Natural killer cell (primary cell): ENCODE data around the gene RRP1. TPM values are rescaled to one million over a fixed set of nuclear protein-coding genes. Genes with fewer than 3 reads are reported as not detected.

Source experiments
- ATAC-seq, 3 donors: fragments of 150-1000 bp in 2 of 3; fragments of 200-7000 bp in 1 of 3; cut with Tn5 transposase; 1 replicate in 1 of 3; 2 replicates in 2 of 3; pipeline ENCODE4 v1.10.0; 2021; ENCODE audit warnings: mild to moderate bottlenecking in 2 of 3, moderate library complexity in 2 of 3
- DNase-seq, 2 donors: peaks; one replicate each; pipeline versions ENCODE4 v3.0.0 to v3.0.0-alpha.2; 2013 to 2021; ENCODE audit warnings: mixed read lengths in 1 of 2
- H3K27ac ChIP-seq: one replicate; pipeline ENCODE4 v1.5.1; 2013; ENCODE audit warnings: mild to moderate bottlenecking, low read length
- H3K27me3 ChIP-seq: one replicate; pipeline ENCODE4 v1.6.1; 2013; ENCODE audit warnings: low read length; ENCODE audit not compliant: control insufficient read depth, insufficient read depth
- H3K36me3 ChIP-seq: one replicate; pipeline ENCODE4 v1.6.1; 2013; ENCODE audit warnings: low read length; ENCODE audit not compliant: control insufficient read depth, insufficient read depth
- H3K4me1 ChIP-seq: one replicate; pipeline ENCODE4 v1.6.1; 2013; ENCODE audit warnings: low read length; ENCODE audit not compliant: control insufficient read depth, insufficient read depth
- H3K4me3 ChIP-seq: one replicate; pipeline ENCODE4 v1.5.1; 2013; ENCODE audit warnings: low read length
- H3K9me3 ChIP-seq: one replicate; pipeline ENCODE4 v1.6.1; 2013; ENCODE audit warnings: low read length; ENCODE audit not compliant: control insufficient read depth, insufficient read depth
- H3K27ac Mint-ChIP-seq, 2 donors: one replicate each; pipeline ENCODE4 v1.8.0; 2022; ENCODE audit warnings: mild to moderate bottlenecking in 2 of 2, mixed read lengths in 2 of 2, moderate library complexity in 1 of 2
- H3K27me3 Mint-ChIP-seq, 2 donors: one replicate each; pipeline ENCODE4 v1.8.0; 2022; ENCODE audit warnings: low read depth in 2 of 2, mixed read lengths in 2 of 2
- H3K36me3 Mint-ChIP-seq: one replicate; pipeline ENCODE4 v1.8.0; 2022; ENCODE audit warnings: mixed read lengths
- H3K4me1 Mint-ChIP-seq, 2 donors: one replicate each; pipeline ENCODE4 v1.8.0; 2022; ENCODE audit warnings: mixed read lengths in 2 of 2
- H3K4me3 Mint-ChIP-seq: one replicate; pipeline ENCODE4 v1.8.0; 2022; ENCODE audit warnings: mild to moderate bottlenecking, moderate library complexity, mixed read lengths
- H3K9me3 Mint-ChIP-seq, 2 donors: one replicate each; pipeline ENCODE4 v1.8.0; 2022; ENCODE audit warnings: mixed read lengths in 2 of 2
- WGBS: methylation state at CpG from one replicate; pipeline ENCODE4 v1.1.7; 2013; ENCODE audit warnings: missing lambda C conversion rate; ENCODE audit not compliant: insufficient coverage; 5-methylcytosine and 5-hydroxymethylcytosine counted together
- intact Hi-C: fragments of 100-400 bp; cut with micrococcal nuclease; formaldehyde crosslinking; loops from one replicate; pipeline ENCODE4 v1.14.2; 2022
- total RNA-seq, 4 donors: library from RNA; stranded (reverse); fragments of 120-200 nt in 1 of 4; gene quantifications; one replicate each; pipeline versions ENCODE4 v1.2.3 to v1.2.4, GENCODE V29; 2013 to 2022
- TF ChIP-seq, protein P1 (sequence below): fragments of 200-600 bp; IDR thresholded peaks from one replicate; pipeline ENCODE4 v1.8.0; 2022; ENCODE audit warnings: antibody characterized with exemption

RRP1 gene
- total RNA-seq, 3 donors from 2014 or later (not counting 1 experiment from before 2014, with no cell fraction given) = 15.7 to 24.6 (median 23.7) TPM

GRCh38 chr21:43786807-43787440, 2.5 kb upstream of the RRP1 start:
- Mint-ChIP-seq H3K9me3 (no peaks in the 10 kb centered on the region), H3K27me3 (no peaks in the 10 kb centered on the region), H3K4me1 (peaks cover 6 to 12% of the 10 kb centered on the region in 2 donors), H3K4me3 (no peak overlapping the region), H3K27ac (no peak overlapping the region), H3K36me3 (no peaks in the 10 kb centered on the region)
- Histone ChIP-seq H3K9me3 (no peaks in the 10 kb centered on the region), H3K27ac (no peak overlapping the region), H3K36me3 (peaks cover 2% of the 10 kb centered on the region), H3K27me3 (no peaks in the 10 kb centered on the region), H3K4me1 (peaks cover 19% of the 10 kb centered on the region), H3K4me3 (no peak overlapping the region)
- ATAC-seq = no peak
- TF ChIP-seq, protein P1, sequence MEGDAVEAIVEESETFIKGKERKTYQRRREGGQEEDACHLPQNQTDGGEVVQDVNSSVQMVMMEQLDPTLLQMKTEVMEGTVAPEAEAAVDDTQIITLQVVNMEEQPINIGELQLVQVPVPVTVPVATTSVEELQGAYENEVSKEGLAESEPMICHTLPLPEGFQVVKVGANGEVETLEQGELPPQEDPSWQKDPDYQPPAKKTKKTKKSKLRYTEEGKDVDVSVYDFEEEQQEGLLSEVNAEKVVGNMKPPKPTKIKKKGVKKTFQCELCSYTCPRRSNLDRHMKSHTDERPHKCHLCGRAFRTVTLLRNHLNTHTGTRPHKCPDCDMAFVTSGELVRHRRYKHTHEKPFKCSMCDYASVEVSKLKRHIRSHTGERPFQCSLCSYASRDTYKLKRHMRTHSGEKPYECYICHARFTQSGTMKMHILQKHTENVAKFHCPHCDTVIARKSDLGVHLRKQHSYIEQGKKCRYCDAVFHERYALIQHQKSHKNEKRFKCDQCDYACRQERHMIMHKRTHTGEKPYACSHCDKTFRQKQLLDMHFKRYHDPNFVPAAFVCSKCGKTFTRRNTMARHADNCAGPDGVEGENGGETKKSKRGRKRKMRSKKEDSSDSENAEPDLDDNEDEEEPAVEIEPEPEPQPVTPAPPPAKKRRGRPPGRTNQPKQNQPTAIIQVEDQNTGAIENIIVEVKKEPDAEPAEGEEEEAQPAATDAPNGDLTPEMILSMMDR = no peak
- no peak for DNase-seq
- 91% methylated on average over 38 of the region's 38 CpGs for WGBS
- intact Hi-C loops = no loop called here

DNA sequence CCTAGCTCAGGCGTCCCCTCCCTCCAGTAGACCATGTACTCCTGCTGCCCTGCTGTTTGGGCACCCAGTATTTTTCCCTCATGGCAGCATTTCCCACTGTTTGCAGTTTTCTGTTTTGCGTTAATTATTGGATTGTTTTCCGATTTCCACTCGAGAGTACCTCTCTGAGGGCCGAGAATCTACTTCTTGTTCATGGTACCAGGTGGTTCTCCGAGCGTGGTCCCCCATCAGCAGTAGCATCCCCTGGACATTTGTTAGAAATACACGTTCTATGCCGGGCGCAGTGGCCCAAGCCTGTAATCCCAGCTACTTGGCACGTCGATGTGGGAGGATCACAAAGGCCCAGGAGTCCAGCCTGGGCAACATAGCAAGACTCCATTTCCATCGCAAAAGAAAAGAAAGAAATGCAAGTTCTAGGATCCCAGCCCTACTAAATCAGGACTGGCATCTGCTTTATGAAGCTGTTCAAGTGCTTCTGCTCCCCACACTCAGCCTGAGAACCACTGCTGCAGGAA, 690 bp downstream of the RRP1 start:
- H3K36me3 Mint-ChIP-seq = no peaks in the 10 kb centered on the region
- H3K4me3 ChIP-seq = peak overlapping the region; percentile 95
- H3K27ac Mint-ChIP-seq = peak overlapping the region; percentile 73 to 88
- H3K27me3 ChIP-seq = no peaks in the 10 kb centered on the region
- H3K27ac ChIP-seq = no peak overlapping the region
- H3K9me3 ChIP-seq = no peaks in the 10 kb centered on the region
- H3K4me1 ChIP-seq = peaks cover 19% of the 10 kb centered on the region
- peaks cover 6 to 19% of the 10 kb centered on the region in 2 donors for H3K4me1 Mint-ChIP-seq
- H3K4me3 Mint-ChIP-seq = peak overlapping the region; percentile 93
- 25% methylated on average over 13 of the region's 13 CpGs for WGBS
- H3K27me3 Mint-ChIP-seq = no peaks in the 10 kb centered on the region
- peaks cover 30% of the 10 kb centered on the region for H3K36me3 ChIP-seq
- no peaks in the 10 kb centered on the region for H3K9me3 Mint-ChIP-seq
- ATAC-seq (no peak), DNase-seq (no peak)
- TF ChIP-seq, protein P1 = no peak
- intact Hi-C loops = no loop called here

DNA sequence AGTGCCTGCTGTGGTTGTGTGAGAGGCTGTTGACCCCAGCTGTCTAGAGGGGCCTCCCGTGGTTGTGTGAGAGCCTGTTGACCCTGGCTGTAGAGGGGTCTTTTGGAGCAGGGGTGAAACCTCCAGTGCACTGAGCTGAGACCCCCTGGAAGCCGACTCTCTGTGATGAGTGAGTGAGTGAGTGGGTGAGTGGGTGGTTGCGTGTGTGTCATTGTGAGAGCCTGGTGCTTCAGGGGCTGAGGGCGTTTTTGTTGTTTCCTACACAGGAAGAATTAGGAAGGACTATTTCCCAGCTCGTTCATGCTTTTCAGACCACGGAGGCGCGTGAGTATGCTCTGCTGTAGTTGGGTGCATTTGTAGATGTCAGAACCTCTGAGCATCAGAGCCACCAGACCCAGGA, 3.0 kb downstream of the RRP1 start:
- 86% methylated on average over 8 of the region's 8 CpGs for WGBS
- no peak overlapping the region for H3K27ac ChIP-seq

More for the DNA sequence above, 3.0 kb downstream of the RRP1 start:
- Histone ChIP-seq H3K4me1 (peaks cover 19% of the 10 kb centered on the region), H3K36me3 (peaks cover 49% of the 10 kb centered on the region), H3K4me3 (no peak overlapping the region), H3K27me3 (no peaks in the 10 kb centered on the region), H3K9me3 (no peaks in the 10 kb centered on the region)
- TF ChIP-seq, protein P1 = no peak
- Mint-ChIP-seq H3K27me3 (no peaks in the 10 kb centered on the region), H3K9me3 (no peaks in the 10 kb centered on the region), H3K27ac (peak overlapping the region in 1 of 2 donors; percentile 24), H3K36me3 (no peaks in the 10 kb centered on the region), H3K4me1 (peaks cover 6 to 19% of the 10 kb centered on the region in 2 donors), H3K4me3 (no peak overlapping the region)
- DNase-seq = no peak
- no peak for ATAC-seq
- intact Hi-C loops = no loop called here
